Breast epithelium (tissue), 4 donors: ENCODE results near the gene HEATR5A. TPM values are rescaled to one million over a fixed set of nuclear protein-coding genes. Genes with fewer than 3 reads are reported as not detected.
A peak's percentile ranks its signal among the peaks of the same experiment; 100 is the strongest.

Experiments
- DNase-seq, 2 donors: peaks; one replicate each; pipeline ENCODE4 v3.0.0-alpha.2; 2019; ENCODE audit warnings: low spot score in 2 of 2
- H3K27ac ChIP-seq, 2 donors: fragments of 200-600 bp; sonication (generic) in 1 of 2; one replicate each; pipeline ENCODE4 v1.5.1; 2016 to 2019; ENCODE audit warnings: mild to moderate bottlenecking in 1 of 2
- H3K27me3 ChIP-seq, 2 donors: fragments of 200-600 bp; sonication (generic) in 1 of 2; one replicate each; pipeline versions ENCODE4 v1.5.1 to v1.6.0; 2017 to 2019; ENCODE audit warnings: control low read depth in 1 of 2, mild to moderate bottlenecking in 1 of 2
- H3K36me3 ChIP-seq: fragments of 200-600 bp; one replicate; pipeline ENCODE4 v1.5.1; 2019
- H3K4me1 ChIP-seq, 2 donors: fragments of 200-600 bp; sonication (generic); one replicate each; pipeline ENCODE4 v1.5.1; 2016 to 2019; ENCODE audit warnings: control low read depth in 1 of 2
- H3K4me3 ChIP-seq, 3 donors: fragments of 200-600 bp; sonication (generic); 1 replicate in 2 of 3; 2 replicates in 1 of 3; pipeline ENCODE4 v1.5.1; 2016 to 2019; ENCODE audit warnings: mild to moderate bottlenecking in 3 of 3, moderate library complexity in 2 of 3
- H3K9me3 ChIP-seq, 2 donors: fragments of 200-600 bp; sonication (generic) in 1 of 2; one replicate each; pipeline ENCODE4 v1.5.1; 2016 to 2019; ENCODE audit warnings: control low read depth in 1 of 2
- CTCF ChIP-seq, 3 donors: fragments of 450-650 bp; IDR thresholded peaks; one replicate each; pipeline ENCODE4 v1.5.1; 2016 to 2017; ENCODE audit warnings: antibody characterized with exemption in 3 of 3, mild to moderate bottlenecking in 3 of 3, moderate library complexity in 3 of 3
- POLR2A ChIP-seq: fragments of 450-650 bp; IDR thresholded peaks from one replicate; pipeline ENCODE4 v1.6.1; 2016; ENCODE audit warnings: antibody characterized with exemption, mild to moderate bottlenecking, moderate library complexity
- POLR2AphosphoS5 ChIP-seq, 3 donors: sonication (generic); formaldehyde crosslinking; IDR thresholded peaks; one replicate each; pipeline ENCODE4 v1.6.1; 2017; ENCODE audit warnings: antibody characterized with exemption in 3 of 3
- intact Hi-C: fragments of 100-400 bp; cut with DNase I; formaldehyde crosslinking; loops from one replicate; pipeline ENCODE4 v1.15.1; 2023; ENCODE audit warnings: low total_unique reads
- total RNA-seq, 3 donors: library from RNA; depleted of rRNA; stranded (reverse); fragments of >200 nt; gene quantifications; one replicate each; pipeline ENCODE4 v1.1.0, GENCODE V29; 2016

Gene HEATR5A
- total RNA-seq, 3 donors from 2014 or later, result 24.6 to 43.9 (median 34.7) TPM

GRCh38 chr14:31411218-31411727, 9.1 kb downstream of the HEATR5A start:
- H3K36me3 ChIP-seq, result no peaks in the 10 kb centered on the region
- TF ChIP-seq POLR2A (no peak), CTCF (IDR thresholded peaks at IDR 0.05) (no peak), POLR2AphosphoS5 (IDR thresholded peaks at IDR 0.05) (no peak)
- H3K4me3 ChIP-seq, result no peak overlapping the region
- H3K27ac ChIP-seq, result no peak overlapping the region
- no peak for DNase-seq
- intact Hi-C loops, result loop anchor here (5.0 kb wide), 1 partner anchor 219 kb away; no protein-coding TSS in a partner anchor
- H3K4me1 ChIP-seq, result peaks cover 0 to 13% of the 10 kb centered on the region in 2 donors
- no peaks in the 10 kb centered on the region for H3K27me3 ChIP-seq
- H3K9me3 ChIP-seq, result no peaks in the 10 kb centered on the region

GRCh38 chr14:31410048-31410650, 10.2 kb downstream of the HEATR5A start:
- TF ChIP-seq POLR2A (no peak), POLR2AphosphoS5 (IDR thresholded peaks at IDR 0.05) (no peak), CTCF (IDR thresholded peaks at IDR 0.05) (no peak)
- H3K4me1 ChIP-seq, result peaks cover 0 to 13% of the 10 kb centered on the region in 2 donors
- no peaks in the 10 kb centered on the region for H3K36me3 ChIP-seq
- intact Hi-C loops, result loop anchor here (5.0 kb wide), 1 partner anchor 218 kb away; no protein-coding TSS in a partner anchor
- no peak for DNase-seq
- no peaks in the 10 kb centered on the region for H3K9me3 ChIP-seq
- no peaks in the 10 kb centered on the region for H3K27me3 ChIP-seq
- H3K27ac ChIP-seq, result no peak overlapping the region
- H3K4me3 ChIP-seq, result no peak overlapping the region

GRCh38 chr14:31408421-31408820, 11.9 kb downstream of the HEATR5A start:
- TF ChIP-seq POLR2AphosphoS5 (IDR thresholded peaks at IDR 0.05) (no peak), CTCF (IDR thresholded peaks at IDR 0.05) (no peak), POLR2A (no peak)
- Histone ChIP-seq H3K4me3 (no peak overlapping the region), H3K9me3 (no peaks in the 10 kb centered on the region), H3K4me1 (peaks cover 0 to 7% of the 10 kb centered on the region in 2 donors), H3K27ac (no peak overlapping the region), H3K27me3 (no peaks in the 10 kb centered on the region), H3K36me3 (no peaks in the 10 kb centered on the region)
- intact Hi-C loops, result no loop called here
- no peak for DNase-seq

- Histone ChIP-seq H3K27ac (no peak overlapping the region), H3K36me3 (no peaks in the 10 kb centered on the region), H3K4me1 (no peaks in the 10 kb centered on the region), H3K4me3 (no peak overlapping the region), H3K27me3 (no peaks in the 10 kb centered on the region), H3K9me3 (no peaks in the 10 kb centered on the region)
- TF ChIP-seq POLR2AphosphoS5 (IDR thresholded peaks at IDR 0.05) (no peak), POLR2A (no peak), CTCF (IDR thresholded peaks at IDR 0.05) (no peak)
- intact Hi-C loops, result no loop called here
- no peak for DNase-seq
Observed at GRCh38 chr14:31405599-31406232, 14.6 kb downstream of the HEATR5A start.

- intact Hi-C loops, result no loop called here
Observed at GRCh38 chr14:31405106-31405505, 15.2 kb downstream of the HEATR5A start.

More at GRCh38 chr14:31405106-31405505, 15.2 kb downstream of the HEATR5A start:
- H3K9me3 ChIP-seq, result no peaks in the 10 kb centered on the region
- H3K27me3 ChIP-seq, result no peaks in the 10 kb centered on the region
- H3K36me3 ChIP-seq, result no peaks in the 10 kb centered on the region
- no peaks in the 10 kb centered on the region for H3K4me1 ChIP-seq
- H3K27ac ChIP-seq, result no peak overlapping the region
- no peak for DNase-seq
- H3K4me3 ChIP-seq, result no peak overlapping the region
- TF ChIP-seq CTCF (IDR thresholded peaks at IDR 0.05), result no peak
- peak in 1 of 3 donors; percentile 21 for TF ChIP-seq POLR2AphosphoS5 (IDR thresholded peaks at IDR 0.05)
- no peak for TF ChIP-seq POLR2A
